ENCODE data around the gene IFI16. TPM values are rescaled to one million over a fixed set of nuclear protein-coding genes. Genes with fewer than 3 reads are reported as not detected.

IFI16 gene
- total and polyA plus RNA-seq, 2 of the 4 experiments (the other 2 are of a cell fraction): 45.0 to 65.3 TPM

- 0 out of 2 replicates have a peak, but pooled peaks cover 6% of the 10 kb centered on the region for H3K9me1 ChIP-seq (ENCODE audit: insufficient read depth, low read length)
- no peak overlapping the region for H3K9ac ChIP-seq (ENCODE audit: low read depth, low read length)
- CTCF ChIA-PET: no interaction called here
- no TSS peak for BruUV-seq (replicated peaks)
- peaks cover 6% of the 10 kb centered on the region; the same call in 1 of the 2 replicates for H3K4me1 ChIP-seq (ENCODE audit: control insufficient read depth, insufficient read depth, low read length)
- H3K4ac ChIP-seq (ENCODE audit: low read depth, low read length): no peak overlapping the region
- H2BK15ac ChIP-seq (ENCODE audit: low read depth, low read length): no peak overlapping the region
- no peak overlapping the region for H3K56ac ChIP-seq (ENCODE audit: extremely low read depth, insufficient read depth, low read length)
- H3K18ac ChIP-seq (ENCODE audit: low read depth, low read length): no peak overlapping the region
- H3K79me1 ChIP-seq (ENCODE audit: low read depth in 1 of 2, low read length in 2 of 2): no peaks in the 10 kb centered on the region
- H4K91ac ChIP-seq (ENCODE audit: insufficient read depth, low read depth, low read length): no peak overlapping the region
- H2BK5ac ChIP-seq (ENCODE audit: low read depth, low read length, poor library complexity, severe bottlenecking): no peak overlapping the region
- no peak overlapping the region for H2BK20ac ChIP-seq (ENCODE audit: low read depth, low read length)
- no peak overlapping the region for H2BK120ac ChIP-seq (ENCODE audit: low read depth, low read length)
- H4K5ac ChIP-seq (ENCODE audit: low read depth, low read length): no peak overlapping the region
- peaks cover 15% of the 10 kb centered on the region for H3K36me3 ChIP-seq (ENCODE audit: control insufficient read depth, insufficient read depth, low read length)
- H4K8ac ChIP-seq (ENCODE audit: low read depth in 2 of 2, low read length in 2 of 2): no peak overlapping the region
- H2AK5ac ChIP-seq (ENCODE audit: low read depth, low read length): no peak overlapping the region
- TF ChIP-seq CTCF (conservative IDR thresholded peaks at IDR 0.05; ENCODE audit: low read depth, low read length): no peak
- TF ChIP-seq CEBPB (IDR thresholded peaks at IDR 0.05; ENCODE audit: low read depth, low read length): no peak
- TF ChIP-seq RCOR1 (IDR thresholded peaks at IDR 0.05; ENCODE audit: insufficient replicate concordance, low read length): no peak
- no peak for TF ChIP-seq POLR2A (IDR thresholded peaks at IDR 0.05; ENCODE audit: low read depth, low read length)
- no peak for TF ChIP-seq BHLHE40 (IDR thresholded peaks at IDR 0.05; ENCODE audit: low read depth, low read length)
- no peak for TF ChIP-seq MXI1 (IDR thresholded peaks at IDR 0.05; ENCODE audit: borderline replicate concordance, low read depth, low read length)
- TF ChIP-seq USF2 (IDR thresholded peaks at IDR 0.05; ENCODE audit: low read depth, low read length): no peak
- no peak for TF ChIP-seq FOS (IDR thresholded peaks at IDR 0.05; ENCODE audit: low read depth, low read length)
- TF ChIP-seq RAD21 (IDR thresholded peaks at IDR 0.05; ENCODE audit: low read length): no peak
- no peak for TF ChIP-seq RFX5 (IDR thresholded peaks at IDR 0.05; ENCODE audit: low read depth, low read length)
- TF ChIP-seq ELK1 (IDR thresholded peaks at IDR 0.05; ENCODE audit: borderline replicate concordance, low read depth, low read length): no peak
- TF ChIP-seq CHD1 (IDR thresholded peaks at IDR 0.05; ENCODE audit: low read depth, low read length): no peak
- no peak for TF ChIP-seq SMC3 (IDR thresholded peaks at IDR 0.05; ENCODE audit: low read depth, low read length)
- TF ChIP-seq MAFK (IDR thresholded peaks at IDR 0.05; ENCODE audit: low read depth, low read length): no peak
- H3K27me3 ChIP-seq (ENCODE audit: control insufficient read depth, insufficient read depth, low read length): no peaks in the 10 kb centered on the region
- WGBS, 2 experiments (ENCODE audit: extremely low coverage in 2 of 2, insufficient read length in 1 of 2): 60% methylated on average over 2 of the region's 7 CpGs; no CpG with 5 or more reads in 1 of the 2 experiments
- no peaks in the 10 kb centered on the region for H3K9me3 ChIP-seq (ENCODE audit: control insufficient read depth, insufficient read depth, low read length)
- H3K23ac ChIP-seq (ENCODE audit: low read depth, low read length): no peak overlapping the region
- no peak for ATAC-seq (ENCODE audit: low read depth)
- no peak overlapping the region for H3K27ac ChIP-seq (ENCODE audit: insufficient read depth, low read length)
- POLR2A ChIA-PET (ENCODE audit: unreplicated experiment): no interaction called here
- H2AK9ac ChIP-seq (replicated peaks; ENCODE audit: low read depth, low read length, poor library complexity): no peak overlapping the region
- no peak overlapping the region for H3K14ac ChIP-seq (replicated peaks; ENCODE audit: low read depth, low read length)
- no peak overlapping the region for H2AFZ ChIP-seq (replicated peaks; ENCODE audit: low read length, poor library complexity)
- intact Hi-C loops (cut with micrococcal nuclease) (no loop called here), in situ Hi-C loops (cut with MboI; ENCODE audit: low sequenced_read_pairs) (no loop called here), dilution Hi-C loops (cut with HindIII; ENCODE audit: low sequenced_read_pairs, unreplicated experiment) (no loop called here)
- no peak overlapping the region for H3K4me3 ChIP-seq (ENCODE audit: insufficient read depth, low read depth, low read length)
- no peak overlapping the region for H3K4me2 ChIP-seq (ENCODE audit: low read depth, low read length)
- DNase-seq: no peak
- H4K20me1 ChIP-seq (ENCODE audit: insufficient read depth, low read length): no peaks in the 10 kb centered on the region
These were observed 49.0 kb downstream of the IFI16 start for GRCh38 chr1:159058751-159059150.
